ENCODE data around the gene TMA16.

Gene TMA16

GRCh38 chr4:163554870-163555465 lies 60.5 kb downstream of the TMA16 start:
- H2BK120ac ChIP-seq (ENCODE audit: low read depth, low read length): no peak overlapping the region
- H3K27ac ChIP-seq (ENCODE audit: low read depth, low read length): no peak overlapping the region
- H2BK5ac ChIP-seq (ENCODE audit: low read length): no peak overlapping the region
- no peaks in the 10 kb centered on the region for H3K79me1 ChIP-seq (ENCODE audit: low read length)
- no peak overlapping the region for H3K4ac ChIP-seq (ENCODE audit: low read depth, low read length)
- WGBS (ENCODE audit: extremely low coverage, insufficient coverage, low lambda C conversion rate): no CpG with 5 or more reads among the region's 3 CpGs
- H3K56ac ChIP-seq (ENCODE audit: low read length): no peak overlapping the region
- H3K23ac ChIP-seq (ENCODE audit: low read length): no peak overlapping the region
- no peak overlapping the region for H3K18ac ChIP-seq (ENCODE audit: low read length)
- H3K4me3 ChIP-seq (ENCODE audit: low read length): no peak overlapping the region
- no peak overlapping the region for H4K5ac ChIP-seq (ENCODE audit: low read length)
- H2AK5ac ChIP-seq (ENCODE audit: low read length): no peak overlapping the region
- H3K4me2 ChIP-seq (ENCODE audit: low read length): no peak overlapping the region
- no peak overlapping the region for H4K8ac ChIP-seq (ENCODE audit: low read depth, low read length)
- H3K79me2 ChIP-seq (ENCODE audit: control insufficient read depth, insufficient read depth, low read length): no peaks in the 10 kb centered on the region
- H3K4me1 ChIP-seq (ENCODE audit: control insufficient read depth, low read depth, low read length): no peaks in the 10 kb centered on the region
- DNase-seq: no peak
- no peaks in the 10 kb centered on the region for H3K36me3 ChIP-seq (ENCODE audit: control insufficient read depth, insufficient read depth, low read length)
- H3K27me3 ChIP-seq (ENCODE audit: insufficient read depth, low read length, poor library complexity): no peaks in the 10 kb centered on the region
- H2BK15ac ChIP-seq (replicated peaks; ENCODE audit: low read depth): no peak overlapping the region
- H3K9ac ChIP-seq (ENCODE audit: low read length): no peak overlapping the region

GRCh38 chr4:163556177-163556576 lies 61.7 kb downstream of the TMA16 start:
- Histone ChIP-seq H3K23ac (ENCODE audit: low read length) (no peak overlapping the region), H2BK15ac (replicated peaks; ENCODE audit: low read depth) (no peak overlapping the region), H3K79me2 (ENCODE audit: control insufficient read depth, insufficient read depth, low read length) (no peaks in the 10 kb centered on the region), H4K8ac (ENCODE audit: low read depth, low read length) (no peak overlapping the region), H3K4me3 (ENCODE audit: low read length) (no peak overlapping the region), H3K36me3 (ENCODE audit: control insufficient read depth, insufficient read depth, low read length) (no peaks in the 10 kb centered on the region), H3K79me1 (ENCODE audit: low read length) (no peaks in the 10 kb centered on the region), H4K5ac (ENCODE audit: low read length) (no peak overlapping the region), H3K18ac (ENCODE audit: low read length) (no peak overlapping the region), H2AK5ac (ENCODE audit: low read length) (no peak overlapping the region), H3K27me3 (ENCODE audit: insufficient read depth, low read length, poor library complexity) (no peaks in the 10 kb centered on the region), H3K4me2 (ENCODE audit: low read length) (no peak overlapping the region), H2BK5ac (ENCODE audit: low read length) (no peak overlapping the region), H2BK120ac (ENCODE audit: low read depth, low read length) (no peak overlapping the region), H3K4ac (ENCODE audit: low read depth, low read length) (no peak overlapping the region), H3K9ac (ENCODE audit: low read length) (no peak overlapping the region), H3K4me1 (ENCODE audit: control insufficient read depth, low read depth, low read length) (no peaks in the 10 kb centered on the region), H3K27ac (ENCODE audit: low read depth, low read length) (no peak overlapping the region), H3K56ac (ENCODE audit: low read length) (no peak overlapping the region)
- DNase-seq: no peak
- no CpG with 5 or more reads among the region's 2 CpGs for WGBS (ENCODE audit: extremely low coverage, insufficient coverage, low lambda C conversion rate)

GRCh38 chr4:163556650-163557391 lies 62.3 kb downstream of the TMA16 start:
- Histone ChIP-seq H2BK5ac (ENCODE audit: low read length) (no peak overlapping the region), H3K56ac (ENCODE audit: low read length) (no peak overlapping the region), H4K5ac (ENCODE audit: low read length) (no peak overlapping the region), H3K4me1 (ENCODE audit: control insufficient read depth, low read depth, low read length) (no peaks in the 10 kb centered on the region), H4K8ac (ENCODE audit: low read depth, low read length) (no peak overlapping the region), H3K4me3 (ENCODE audit: low read length) (no peak overlapping the region), H3K79me1 (ENCODE audit: low read length) (no peaks in the 10 kb centered on the region), H3K23ac (ENCODE audit: low read length) (no peak overlapping the region), H3K18ac (ENCODE audit: low read length) (no peak overlapping the region), H3K4ac (ENCODE audit: low read depth, low read length) (no peak overlapping the region), H3K36me3 (ENCODE audit: control insufficient read depth, insufficient read depth, low read length) (no peaks in the 10 kb centered on the region), H3K4me2 (ENCODE audit: low read length) (no peak overlapping the region), H2BK15ac (replicated peaks; ENCODE audit: low read depth) (no peak overlapping the region), H3K27me3 (ENCODE audit: insufficient read depth, low read length, poor library complexity) (no peaks in the 10 kb centered on the region), H2AK5ac (ENCODE audit: low read length) (no peak overlapping the region), H3K79me2 (ENCODE audit: control insufficient read depth, insufficient read depth, low read length) (no peaks in the 10 kb centered on the region), H3K27ac (ENCODE audit: low read depth, low read length) (no peak overlapping the region), H2BK120ac (ENCODE audit: low read depth, low read length) (no peak overlapping the region), H3K9ac (ENCODE audit: low read length) (no peak overlapping the region)
- DNase-seq: no peak
- no CpG with 5 or more reads among the region's 5 CpGs for whole genome bisulfite sequencing (ENCODE audit: extremely low coverage, insufficient coverage, low lambda C conversion rate)

- H3K27ac ChIP-seq (ENCODE audit: low read depth, low read length): no peak overlapping the region
- no peak overlapping the region for H3K4ac ChIP-seq (ENCODE audit: low read depth, low read length)
- no peak overlapping the region for H3K4me3 ChIP-seq (ENCODE audit: low read length)
- no peak overlapping the region for H2BK15ac ChIP-seq (replicated peaks; ENCODE audit: low read depth)
- H3K4me1 ChIP-seq (ENCODE audit: control insufficient read depth, low read depth, low read length): no peaks in the 10 kb centered on the region
- H4K8ac ChIP-seq (ENCODE audit: low read depth, low read length): no peak overlapping the region
- no peaks in the 10 kb centered on the region for H3K79me1 ChIP-seq (ENCODE audit: low read length)
- H3K4me2 ChIP-seq (ENCODE audit: low read length): no peak overlapping the region
- H2BK5ac ChIP-seq (ENCODE audit: low read length): no peak overlapping the region
- H3K79me2 ChIP-seq (ENCODE audit: control insufficient read depth, insufficient read depth, low read length): no peaks in the 10 kb centered on the region
- no CpG with 5 or more reads among the region's 6 CpGs for WGBS (ENCODE audit: extremely low coverage, insufficient coverage, low lambda C conversion rate)
- H3K23ac ChIP-seq (ENCODE audit: low read length): no peak overlapping the region
- no peaks in the 10 kb centered on the region for H3K27me3 ChIP-seq (ENCODE audit: insufficient read depth, low read length, poor library complexity)
- H4K5ac ChIP-seq (ENCODE audit: low read length): no peak overlapping the region
- H2AK5ac ChIP-seq (ENCODE audit: low read length): no peak overlapping the region
- no peak overlapping the region for H3K18ac ChIP-seq (ENCODE audit: low read length)
- no peak for DNase-seq
- H3K9ac ChIP-seq (ENCODE audit: low read length): no peak overlapping the region
- no peaks in the 10 kb centered on the region for H3K36me3 ChIP-seq (ENCODE audit: control insufficient read depth, insufficient read depth, low read length)
- no peak overlapping the region for H2BK120ac ChIP-seq (ENCODE audit: low read depth, low read length)
- H3K56ac ChIP-seq (ENCODE audit: low read length): no peak overlapping the region
These were observed 64.1 kb downstream of the TMA16 start for GRCh38 chr4:163558539-163559044.

- H3K79me1 ChIP-seq (ENCODE audit: low read length): no peaks in the 10 kb centered on the region
- DNase-seq: no peak
- H3K36me3 ChIP-seq (ENCODE audit: control insufficient read depth, insufficient read depth, low read length): no peaks in the 10 kb centered on the region
- H3K27ac ChIP-seq (ENCODE audit: low read depth, low read length): no peak overlapping the region
- H2BK15ac ChIP-seq (replicated peaks; ENCODE audit: low read depth): no peak overlapping the region
- H3K23ac ChIP-seq (ENCODE audit: low read length): no peak overlapping the region
- no peak overlapping the region for H2BK5ac ChIP-seq (ENCODE audit: low read length)
- H3K9ac ChIP-seq (ENCODE audit: low read length): no peak overlapping the region
- no peak overlapping the region for H3K4me2 ChIP-seq (ENCODE audit: low read length)
- H4K8ac ChIP-seq (ENCODE audit: low read depth, low read length): no peak overlapping the region
- H3K79me2 ChIP-seq (ENCODE audit: control insufficient read depth, insufficient read depth, low read length): no peaks in the 10 kb centered on the region
- no peak overlapping the region for H3K4me3 ChIP-seq (ENCODE audit: low read length)
- no peak overlapping the region for H3K56ac ChIP-seq (ENCODE audit: low read length)
- WGBS (ENCODE audit: extremely low coverage, insufficient coverage, low lambda C conversion rate): no CpG with 5 or more reads among the region's 2 CpGs
- H3K4ac ChIP-seq (ENCODE audit: low read depth, low read length): no peak overlapping the region
- H3K27me3 ChIP-seq (ENCODE audit: insufficient read depth, low read length, poor library complexity): no peaks in the 10 kb centered on the region
- H2AK5ac ChIP-seq (ENCODE audit: low read length): no peak overlapping the region
- no peak overlapping the region for H4K5ac ChIP-seq (ENCODE audit: low read length)
- peaks cover 3% of the 10 kb centered on the region for H3K4me1 ChIP-seq (ENCODE audit: control insufficient read depth, low read depth, low read length)
- H3K18ac ChIP-seq (ENCODE audit: low read length): no peak overlapping the region
- no peak overlapping the region for H2BK120ac ChIP-seq (ENCODE audit: low read depth, low read length)
These were observed 68.0 kb downstream of the TMA16 start for GRCh38 chr4:163562496-163562895.

All from mesendoderm (in vitro differentiated cells).